CD4-positive, alpha-beta T cell (primary cell): Measurements from ENCODE around the gene GJA4. TPM values are rescaled to one million over a fixed set of nuclear protein-coding genes. Genes with fewer than 3 reads are reported as not detected.

Experiments
- ATAC-seq: fragments of 200-7000 bp; cut with Tn5 transposase; one replicate; pipeline ENCODE4 v1.10.0; 2022; ENCODE audit warnings: mild to moderate bottlenecking; ENCODE audit not compliant: poor library complexity
- CTCF ChIA-PET: fragments of 350-600 bp; sonication (Branson Sonifier 250); formaldehyde crosslinking; loops from one replicate; lab custom pipeline; 2021; ENCODE audit warnings: antibody characterized with exemption, inconsistent platforms; lab: Charles Lee
- POLR2A ChIA-PET: fragments of 350-600 bp; sonication (Branson Sonifier 250); formaldehyde crosslinking; loops from one replicate; lab custom pipeline; 2021; ENCODE audit warnings: antibody characterized with exemption, inconsistent platforms; lab: Charles Lee
- DNase-seq, 14 experiments: peaks; one replicate each; pipeline ENCODE4 v3.0.0-alpha.2; 2013 to 2020; ENCODE audit warnings: mixed read lengths in 2 of 14
- H3K27ac ChIP-seq, 2 donors: one replicate each; pipeline versions ENCODE4 v1.5.1 to v1.7.0; 2013; ENCODE audit warnings: low read length in 2 of 2, low read depth in 1 of 2, mild to moderate bottlenecking in 1 of 2
- H3K27me3 ChIP-seq, 2 experiments: 1 replicate in 1 of 2; 2 replicates in 1 of 2; pipeline versions ENCODE4 v1.6.1 to v1.7.0; 2013; ENCODE audit warnings: low read length in 2 of 2, control low read depth in 1 of 2, mild to moderate bottlenecking in 1 of 2, moderate library complexity in 1 of 2; ENCODE audit not compliant: insufficient read depth in 2 of 2, control insufficient read depth in 1 of 2
- H3K36me3 ChIP-seq: one replicate; pipeline ENCODE4 v1.6.1; 2013; ENCODE audit warnings: low read length, control low read depth; ENCODE audit not compliant: insufficient read depth
- H3K4me1 ChIP-seq: one replicate; pipeline ENCODE4 v1.6.1; 2013; ENCODE audit warnings: low read length, control low read depth; ENCODE audit not compliant: insufficient read depth
- H3K4me3 ChIP-seq: one replicate; pipeline ENCODE4 v1.5.1; 2013; ENCODE audit warnings: mild to moderate bottlenecking, low read length, moderate library complexity
- H3K9me3 ChIP-seq, 2 experiments: 1 replicate in 1 of 2; 2 replicates in 1 of 2; pipeline versions ENCODE4 v1.6.1 to v1.7.0; 2013; ENCODE audit warnings: low read length in 2 of 2, mild to moderate bottlenecking in 2 of 2, control low read depth in 1 of 2, moderate library complexity in 1 of 2; ENCODE audit not compliant: control insufficient read depth in 1 of 2, insufficient read depth in 1 of 2
- H3K27ac Mint-ChIP-seq: one replicate; pipeline ENCODE4 v1.8.0; 2020; ENCODE audit warnings: mixed read lengths
- H3K27me3 Mint-ChIP-seq: one replicate; pipeline ENCODE4 v1.8.0; 2021; ENCODE audit warnings: mixed read lengths
- H3K36me3 Mint-ChIP-seq: one replicate; pipeline ENCODE4 v1.8.0; 2021; ENCODE audit warnings: low read depth, mixed read lengths
- H3K4me1 Mint-ChIP-seq: one replicate; pipeline ENCODE4 v1.8.0; 2021; ENCODE audit warnings: low read depth, mixed read lengths
- H3K4me3 Mint-ChIP-seq: one replicate; pipeline ENCODE4 v1.8.0; 2020; ENCODE audit warnings: mild to moderate bottlenecking, mixed read lengths
- H3K9me3 Mint-ChIP-seq: one replicate; pipeline ENCODE4 v1.8.0; 2020; ENCODE audit warnings: mixed read lengths
- intact Hi-C, 2 experiments: fragments of 100-400 bp; cut with DNase I in 1 of 2; cut with micrococcal nuclease in 1 of 2; formaldehyde crosslinking; loops; one replicate each; pipeline versions ENCODE4 v1.15.1 to v1.9.0; 2023 to 2025; cut with DNase I, micrococcal nuclease
- total RNA-seq, 174 experiments: library from RNA in 2 of 174; stranded (reverse) in 2 of 174; gene quantifications; one replicate each; pipeline ENCODE4 v1.2.3 and lab custom pipeline; 2021 to 2026
- TF ChIP-seq, protein P1 (sequence below): fragments of 200-600 bp; IDR thresholded peaks from one replicate; pipeline ENCODE4 v1.8.0; 2022; ENCODE audit warnings: antibody characterized with exemption, mild to moderate bottlenecking

GJA4 gene
- total RNA-seq, 2 experiments from 2014 or later = not detected

DNA sequence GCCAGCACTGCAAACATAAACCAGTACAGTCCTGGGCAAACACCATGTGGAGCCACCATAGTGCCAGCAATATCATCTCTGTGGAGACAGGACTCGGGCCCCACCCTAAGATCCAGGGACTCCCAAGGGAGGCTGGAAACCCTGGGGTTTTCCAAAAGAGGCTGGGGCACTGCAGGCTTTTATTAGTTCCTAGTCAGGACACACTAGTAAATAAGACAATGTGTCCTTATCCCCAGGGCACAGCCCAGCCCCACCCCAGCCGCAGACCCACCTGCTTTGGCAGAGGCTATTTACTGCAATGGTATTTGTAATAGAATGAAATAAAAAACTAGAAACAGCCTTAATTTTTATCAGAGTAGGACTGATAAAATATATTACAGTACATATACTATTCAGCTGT lies 12.3 kb upstream of the GJA4 start:
- Mint-ChIP-seq H3K36me3 (no peaks in the 10 kb centered on the region), H3K27me3 (peaks cover 61% of the 10 kb centered on the region), H3K9me3 (no peaks in the 10 kb centered on the region), H3K4me3 (no peak overlapping the region), H3K27ac (no peak overlapping the region), H3K4me1 (no peaks in the 10 kb centered on the region)
- Histone ChIP-seq H3K27ac (no peak overlapping the region), H3K36me3 (no peaks in the 10 kb centered on the region), H3K27me3 (peaks cover 25 to 40% of the 10 kb centered on the region in 2 experiments), H3K4me3 (no peak overlapping the region), H3K9me3 (peaks cover 0 to 4% of the 10 kb centered on the region in 2 experiments), H3K4me1 (peaks cover 11% of the 10 kb centered on the region)
- DNase-seq (no peak), ATAC-seq (no peak)
- POLR2A ChIA-PET = no interaction called here
- CTCF ChIA-PET = no interaction called here
- TF ChIP-seq, protein P1, sequence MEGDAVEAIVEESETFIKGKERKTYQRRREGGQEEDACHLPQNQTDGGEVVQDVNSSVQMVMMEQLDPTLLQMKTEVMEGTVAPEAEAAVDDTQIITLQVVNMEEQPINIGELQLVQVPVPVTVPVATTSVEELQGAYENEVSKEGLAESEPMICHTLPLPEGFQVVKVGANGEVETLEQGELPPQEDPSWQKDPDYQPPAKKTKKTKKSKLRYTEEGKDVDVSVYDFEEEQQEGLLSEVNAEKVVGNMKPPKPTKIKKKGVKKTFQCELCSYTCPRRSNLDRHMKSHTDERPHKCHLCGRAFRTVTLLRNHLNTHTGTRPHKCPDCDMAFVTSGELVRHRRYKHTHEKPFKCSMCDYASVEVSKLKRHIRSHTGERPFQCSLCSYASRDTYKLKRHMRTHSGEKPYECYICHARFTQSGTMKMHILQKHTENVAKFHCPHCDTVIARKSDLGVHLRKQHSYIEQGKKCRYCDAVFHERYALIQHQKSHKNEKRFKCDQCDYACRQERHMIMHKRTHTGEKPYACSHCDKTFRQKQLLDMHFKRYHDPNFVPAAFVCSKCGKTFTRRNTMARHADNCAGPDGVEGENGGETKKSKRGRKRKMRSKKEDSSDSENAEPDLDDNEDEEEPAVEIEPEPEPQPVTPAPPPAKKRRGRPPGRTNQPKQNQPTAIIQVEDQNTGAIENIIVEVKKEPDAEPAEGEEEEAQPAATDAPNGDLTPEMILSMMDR = no peak
- intact Hi-C loops = no loop called here

DNA sequence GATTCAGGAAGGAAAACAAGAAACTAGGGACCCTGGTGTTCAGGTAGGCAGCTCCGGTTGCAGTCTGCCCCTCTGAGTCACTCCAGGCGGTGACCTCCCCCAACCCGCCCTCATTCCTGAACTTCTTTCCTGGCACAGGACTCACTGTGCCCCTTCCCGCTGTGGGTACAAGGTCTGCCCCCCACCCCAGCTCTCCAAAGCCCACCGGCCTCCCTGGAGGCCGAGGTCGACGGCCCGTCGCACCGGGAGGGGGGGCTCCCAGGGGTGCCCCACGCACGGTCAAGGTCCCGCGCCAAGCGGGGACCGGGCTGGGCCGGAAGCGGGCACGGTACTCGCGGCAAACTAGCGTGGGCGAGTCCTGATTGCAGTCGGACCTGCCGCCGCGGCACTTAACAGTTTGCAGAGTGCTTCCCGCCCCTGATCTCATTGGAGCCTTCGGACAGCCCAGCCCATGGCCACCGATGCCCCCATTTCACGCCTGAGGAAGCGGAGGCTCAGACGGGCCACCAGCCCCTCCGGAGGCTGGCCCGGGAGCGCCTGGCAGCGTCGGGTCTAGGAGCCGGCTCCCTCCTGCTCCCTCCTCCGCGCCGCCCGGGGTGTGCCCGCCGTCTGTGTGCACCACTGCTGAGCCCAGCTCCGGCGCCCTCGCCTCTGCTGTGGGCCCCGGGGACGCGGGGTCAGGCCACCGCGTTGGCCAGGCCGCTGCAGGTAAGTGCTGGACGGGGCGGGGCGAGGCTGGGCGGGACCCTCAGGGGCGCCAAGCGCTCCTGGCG lies 11.5 kb upstream of the GJA4 start, which contains the start of gene GJB3:
GJB3 (plus strand) TSS at position 144 of the 773 bp plus-strand sequence. CDS start 3,549 bp downstream, outside the sequence.
- POLR2A ChIA-PET = no interaction called here
- CTCF ChIA-PET = no interaction called here
- H3K4me3 ChIP-seq = no peak within 1 kb of the TSS

DNA sequence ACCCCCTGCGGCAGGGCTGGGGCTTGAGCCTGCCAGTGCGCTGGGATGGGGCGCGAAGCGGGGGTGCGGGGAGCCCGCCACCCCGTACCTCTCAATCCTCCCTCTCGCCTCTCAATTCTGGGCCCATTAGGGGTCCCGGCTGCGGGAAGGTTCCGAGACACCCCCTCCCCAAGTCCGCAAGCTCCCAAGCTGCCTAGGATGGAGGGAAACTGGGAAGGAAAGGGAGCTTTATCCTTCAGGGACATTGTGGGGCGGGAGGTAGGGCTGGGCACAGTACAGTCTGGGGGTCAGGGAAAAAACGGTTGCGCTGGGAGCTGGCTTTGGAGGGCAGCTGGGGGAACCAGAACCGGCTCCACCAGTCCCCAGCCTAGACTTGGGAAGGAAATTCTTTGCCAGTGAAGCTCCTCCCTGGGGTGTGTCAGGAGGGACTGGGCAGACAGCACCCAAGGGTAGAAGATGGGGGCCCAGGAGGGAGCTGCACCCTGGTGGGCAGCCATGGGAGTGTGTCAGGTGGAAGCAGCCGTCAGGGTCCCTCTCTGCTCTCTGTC lies 10.9 kb upstream of the GJA4 start:
- ATAC-seq (no peak), DNase-seq (no peak)
- Mint-ChIP-seq H3K27me3 (peaks cover 68% of the 10 kb centered on the region), H3K4me3 (no peak overlapping the region), H3K36me3 (no peaks in the 10 kb centered on the region), H3K9me3 (no peaks in the 10 kb centered on the region), H3K4me1 (peaks cover 5% of the 10 kb centered on the region), H3K27ac (no peak overlapping the region)
- Histone ChIP-seq H3K36me3 (no peaks in the 10 kb centered on the region), H3K27me3 (peaks cover 26 to 43% of the 10 kb centered on the region in 2 experiments), H3K4me3 (no peak overlapping the region), H3K9me3 (peaks cover 0 to 4% of the 10 kb centered on the region in 2 experiments), H3K27ac (no peak overlapping the region), H3K4me1 (peaks cover 13% of the 10 kb centered on the region)
- CTCF ChIA-PET = no interaction called here
- POLR2A ChIA-PET = no interaction called here
- intact Hi-C loops = no loop called here
- TF ChIP-seq, protein P1 = no peak

More for the DNA sequence above, 11.5 kb upstream of the GJA4 start, which contains the start of gene GJB3:
- Mint-ChIP-seq H3K4me1 (no peaks in the 10 kb centered on the region), H3K27ac (no peak within 1 kb of the TSS), H3K4me3 (no peak within 1 kb of the TSS), H3K9me3 (no peaks in the 10 kb centered on the region), H3K36me3 (no peaks in the 10 kb centered on the region), H3K27me3 (peaks cover 62% of the 10 kb centered on the region)
- H3K27me3 ChIP-seq = peaks cover 26 to 40% of the 10 kb centered on the region in 2 experiments
- ATAC-seq (no peak), DNase-seq (no peak)
- no peak within 1 kb of the TSS for H3K27ac ChIP-seq
- H3K4me1 ChIP-seq = peaks cover 12% of the 10 kb centered on the region
- peaks cover 0 to 4% of the 10 kb centered on the region in 2 experiments for H3K9me3 ChIP-seq
- H3K36me3 ChIP-seq = no peaks in the 10 kb centered on the region
- TF ChIP-seq, protein P1 = no peak
- intact Hi-C loops = no loop called here
